Ishikawa (cell line): ENCODE results near the gene IGFALS.

ENCODE experiments used
- CEBPB ChIP-seq: IDR thresholded peaks from 2 replicates; pipeline ENCODE4 v1.6.1; 2012
- CREB1 ChIP-seq: IDR thresholded peaks from 2 replicates; pipeline ENCODE4 v1.6.1; 2012; ENCODE audit warnings: low read depth
- EGR1 ChIP-seq: IDR thresholded peaks from 2 replicates; pipeline ENCODE4 v1.6.1; 2012
- EP300 ChIP-seq: IDR thresholded peaks from 2 replicates; pipeline ENCODE4 v1.6.1; 2012; ENCODE audit warnings: borderline replicate concordance
- FOXM1 ChIP-seq: IDR thresholded peaks from 2 replicates; pipeline ENCODE4 v1.6.1; 2012; ENCODE audit warnings: low read depth, borderline replicate concordance
- NFIC ChIP-seq: IDR thresholded peaks from 2 replicates; pipeline ENCODE4 v1.6.1; 2012
- RAD21 ChIP-seq: IDR thresholded peaks from 2 replicates; pipeline ENCODE4 v1.6.1; 2012; ENCODE audit warnings: low read depth
- REST ChIP-seq: IDR thresholded peaks from 2 replicates; pipeline ENCODE4 v1.6.1; 2012; ENCODE audit warnings: low read depth, mild to moderate bottlenecking
- TAF1 ChIP-seq: IDR thresholded peaks from 2 replicates; pipeline ENCODE4 v1.6.1; 2012; ENCODE audit warnings: low read depth, mild to moderate bottlenecking
- TCF12 ChIP-seq: IDR thresholded peaks from 2 replicates; pipeline ENCODE4 v1.6.1; 2012; ENCODE audit warnings: low read depth
- TEAD4 ChIP-seq: IDR thresholded peaks from 2 replicates; pipeline ENCODE4 v1.6.1; 2012
- YY1 ChIP-seq: IDR thresholded peaks from 2 replicates; pipeline ENCODE4 v1.6.1; 2012; ENCODE audit warnings: low read depth
- ZBTB7A ChIP-seq: IDR thresholded peaks from 2 replicates; pipeline ENCODE4 v1.6.1; 2012; ENCODE audit warnings: low read depth
- TF ChIP-seq, protein P1 (sequence below): IDR thresholded peaks from 2 replicates; pipeline ENCODE4 v1.6.1; 2012
- TF ChIP-seq, protein P2 (sequence below): IDR thresholded peaks from 2 replicates; pipeline ENCODE4 v1.6.1; 2012

Gene IGFALS

DNA sequence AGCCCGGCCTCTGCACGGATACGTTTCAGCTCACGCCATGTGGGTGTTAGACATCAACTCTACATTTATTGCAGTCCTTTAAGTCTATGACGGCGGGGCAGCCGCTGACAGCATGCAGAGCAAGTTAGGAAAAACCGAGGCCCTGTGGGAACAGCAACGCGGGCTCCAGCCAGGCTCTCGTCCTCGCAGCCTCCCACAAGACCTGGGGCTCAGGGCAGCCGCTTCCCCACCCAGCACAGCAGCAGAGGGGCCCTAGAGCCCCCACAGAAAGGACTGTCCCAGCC, 16.9 kb downstream of the IGFALS start:
- TF ChIP-seq TAF1 (no peak), YY1 (no peak), CEBPB (no peak), ZBTB7A (no peak), EP300 (no peak), REST (no peak), RAD21 (no peak), TCF12 (no peak), CREB1 (no peak), EGR1 (no peak), NFIC (no peak), FOXM1 (no peak), TEAD4 (no peak)
- TF ChIP-seq, protein P1, sequence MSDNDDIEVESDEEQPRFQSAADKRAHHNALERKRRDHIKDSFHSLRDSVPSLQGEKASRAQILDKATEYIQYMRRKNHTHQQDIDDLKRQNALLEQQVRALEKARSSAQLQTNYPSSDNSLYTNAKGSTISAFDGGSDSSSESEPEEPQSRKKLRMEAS, result no peak
- TF ChIP-seq, protein P2, sequence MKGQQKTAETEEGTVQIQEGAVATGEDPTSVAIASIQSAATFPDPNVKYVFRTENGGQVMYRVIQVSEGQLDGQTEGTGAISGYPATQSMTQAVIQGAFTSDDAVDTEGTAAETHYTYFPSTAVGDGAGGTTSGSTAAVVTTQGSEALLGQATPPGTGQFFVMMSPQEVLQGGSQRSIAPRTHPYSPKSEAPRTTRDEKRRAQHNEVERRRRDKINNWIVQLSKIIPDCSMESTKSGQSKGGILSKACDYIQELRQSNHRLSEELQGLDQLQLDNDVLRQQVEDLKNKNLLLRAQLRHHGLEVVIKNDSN, result no peak

GRCh38 chr16:1775846-1776671, 17.4 kb downstream of the IGFALS start:
- TF ChIP-seq, protein P1, result no peak
- TF ChIP-seq ZBTB7A, result no peak
- no peak for TF ChIP-seq EGR1
- TF ChIP-seq TEAD4, result no peak
- no peak for TF ChIP-seq CREB1
- TF ChIP-seq CEBPB, result no peak
- no peak for TF ChIP-seq NFIC
- no peak for TF ChIP-seq FOXM1
- no peak for TF ChIP-seq TCF12
- TF ChIP-seq, protein P2, result no peak
- TF ChIP-seq EP300, result no peak
- TF ChIP-seq TAF1, result no peak
- no peak for TF ChIP-seq REST
- TF ChIP-seq RAD21, result no peak
- no peak for TF ChIP-seq YY1

DNA sequence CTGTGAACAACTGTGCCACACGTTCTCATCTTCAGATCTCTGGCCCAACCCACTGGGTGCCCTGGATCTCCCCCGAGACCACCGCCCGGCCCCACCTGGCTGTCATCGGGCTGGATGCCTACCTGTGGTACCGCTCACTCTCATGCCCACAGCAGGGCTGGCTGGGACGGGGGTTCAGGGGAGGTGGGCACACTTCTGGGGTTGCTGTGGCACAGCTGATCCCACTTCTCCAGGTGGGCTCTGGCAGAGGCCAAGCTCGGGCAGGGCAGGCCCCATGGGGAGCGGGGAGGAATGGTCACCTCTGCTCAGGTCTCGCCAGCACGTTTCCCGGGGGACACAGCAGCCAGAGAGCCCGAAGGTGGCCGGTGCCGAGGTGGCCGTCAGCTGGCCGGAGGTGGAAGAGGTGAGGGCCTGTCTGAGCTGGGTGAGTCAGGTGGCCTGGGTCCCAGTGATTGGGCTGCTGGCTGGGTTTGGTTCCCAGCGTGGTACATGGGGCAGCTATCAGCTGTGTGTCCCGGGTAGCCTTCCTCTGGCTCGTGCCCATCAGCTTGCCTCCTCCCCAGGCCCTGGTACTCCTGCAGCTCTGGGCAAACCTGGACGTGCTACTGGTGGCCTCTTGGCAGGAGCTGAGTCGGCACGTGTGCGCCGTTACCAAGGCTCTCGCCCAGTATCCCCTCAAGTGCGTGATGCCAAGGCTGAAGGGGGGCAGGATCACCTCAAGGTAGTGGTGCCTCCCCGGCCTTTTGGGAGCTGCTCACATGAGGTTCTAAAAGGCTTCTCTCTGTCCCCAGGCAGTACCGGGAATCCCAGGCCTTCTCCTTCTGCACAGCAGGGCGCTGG, 18.3 kb downstream of the IGFALS start:
- TF ChIP-seq ZBTB7A (no peak), REST (no peak), TEAD4 (no peak), EGR1 (no peak), CEBPB (no peak), FOXM1 (no peak), RAD21 (no peak), TCF12 (no peak), YY1 (no peak), NFIC (no peak), EP300 (no peak), TAF1 (no peak), CREB1 (no peak)
- TF ChIP-seq, protein P1, result no peak
- TF ChIP-seq, protein P2, result no peak
